Activated CD8-positive, alpha-beta T cell treated with anti-CD3 and anti-CD28 coated beads for 36 hours (primary cell): ENCODE data around the gene BPIFA3. TPM values are rescaled to one million over a fixed set of nuclear protein-coding genes. Genes with fewer than 3 reads are reported as not detected.

Experiments used
- ATAC-seq: fragments of 200-7000 bp; cut with Tn5 transposase; one replicate; pipeline ENCODE4 v1.10.0; 2021; ENCODE audit warnings: mild to moderate bottlenecking, moderate library complexity
- CTCF ChIA-PET: fragments of 350-600 bp; sonication (Branson Sonifier 250); formaldehyde crosslinking; loops from one replicate; lab custom pipeline; 2021; ENCODE audit warnings: antibody characterized with exemption; lab: Charles Lee
- POLR2A ChIA-PET: fragments of 350-600 bp; sonication (Branson Sonifier 250); formaldehyde crosslinking; loops from one replicate; lab custom pipeline; 2021; ENCODE audit warnings: antibody characterized with exemption; lab: Charles Lee
- DNase-seq: peaks from one replicate; pipeline ENCODE4 v3.0.0-alpha.2; 2020
- H3K27ac Mint-ChIP-seq: one replicate; pipeline ENCODE4 v1.8.0; 2021; ENCODE audit warnings: mild to moderate bottlenecking, mixed read lengths
- H3K27me3 Mint-ChIP-seq: one replicate; pipeline ENCODE4 v1.8.0; 2021; ENCODE audit warnings: mixed read lengths
- H3K36me3 Mint-ChIP-seq: one replicate; pipeline ENCODE4 v1.8.0; 2021; ENCODE audit warnings: low read depth, mixed read lengths
- H3K4me1 Mint-ChIP-seq: one replicate; pipeline ENCODE4 v1.8.0; 2021; ENCODE audit warnings: low read depth, mixed read lengths
- H3K4me3 Mint-ChIP-seq: one replicate; pipeline ENCODE4 v1.8.0; 2021; ENCODE audit warnings: mild to moderate bottlenecking, moderate library complexity, mixed read lengths
- H3K9me3 Mint-ChIP-seq: one replicate; pipeline ENCODE4 v1.8.0; 2021; ENCODE audit warnings: mixed read lengths
- intact Hi-C: fragments of 100-400 bp; cut with micrococcal nuclease; formaldehyde crosslinking; loops from one replicate; pipeline ENCODE4 v1.10.0; 2022
- total RNA-seq, 2 experiments: library from RNA; stranded (reverse); gene quantifications; one replicate each; pipeline ENCODE4 v1.2.3, GENCODE V29; 2021
- TF ChIP-seq, protein P1 (sequence below): fragments of 200-600 bp; IDR thresholded peaks from one replicate; pipeline ENCODE4 v1.8.0; 2022; ENCODE audit warnings: antibody characterized with exemption, mild to moderate bottlenecking

Gene BPIFA3
- total RNA-seq, 2 experiments from 2014 or later: not detected

DNA sequence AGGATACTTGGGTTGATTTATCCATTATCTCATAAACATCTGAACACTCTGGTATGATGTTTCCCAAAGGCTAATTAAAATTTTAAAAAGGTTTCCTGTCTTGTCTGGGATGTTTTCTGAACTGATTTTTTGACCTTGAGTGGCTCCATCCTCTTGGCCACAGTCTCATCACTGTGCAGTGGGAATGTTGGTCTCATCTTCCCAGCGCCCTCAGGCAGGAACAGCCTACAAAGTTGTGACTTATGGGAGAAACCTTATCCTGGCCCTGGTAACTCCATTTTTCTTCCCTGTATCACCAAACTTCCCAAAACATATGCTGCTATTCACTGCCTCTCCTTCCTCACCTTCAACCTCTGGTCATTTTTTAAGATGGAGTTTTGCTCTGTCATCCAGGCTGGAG, 6.8 kb upstream of the BPIFA3 start:
- no peak for ATAC-seq
- no peak overlapping the region for H3K27ac Mint-ChIP-seq
- no peak overlapping the region for H3K4me3 Mint-ChIP-seq
- H3K4me1 Mint-ChIP-seq: no peaks in the 10 kb centered on the region
- POLR2A ChIA-PET: no interaction called here
- no peak for DNase-seq
- CTCF ChIA-PET: no interaction called here
- no peaks in the 10 kb centered on the region for H3K36me3 Mint-ChIP-seq
- H3K27me3 Mint-ChIP-seq: peaks cover 31% of the 10 kb centered on the region
- TF ChIP-seq, protein P1, sequence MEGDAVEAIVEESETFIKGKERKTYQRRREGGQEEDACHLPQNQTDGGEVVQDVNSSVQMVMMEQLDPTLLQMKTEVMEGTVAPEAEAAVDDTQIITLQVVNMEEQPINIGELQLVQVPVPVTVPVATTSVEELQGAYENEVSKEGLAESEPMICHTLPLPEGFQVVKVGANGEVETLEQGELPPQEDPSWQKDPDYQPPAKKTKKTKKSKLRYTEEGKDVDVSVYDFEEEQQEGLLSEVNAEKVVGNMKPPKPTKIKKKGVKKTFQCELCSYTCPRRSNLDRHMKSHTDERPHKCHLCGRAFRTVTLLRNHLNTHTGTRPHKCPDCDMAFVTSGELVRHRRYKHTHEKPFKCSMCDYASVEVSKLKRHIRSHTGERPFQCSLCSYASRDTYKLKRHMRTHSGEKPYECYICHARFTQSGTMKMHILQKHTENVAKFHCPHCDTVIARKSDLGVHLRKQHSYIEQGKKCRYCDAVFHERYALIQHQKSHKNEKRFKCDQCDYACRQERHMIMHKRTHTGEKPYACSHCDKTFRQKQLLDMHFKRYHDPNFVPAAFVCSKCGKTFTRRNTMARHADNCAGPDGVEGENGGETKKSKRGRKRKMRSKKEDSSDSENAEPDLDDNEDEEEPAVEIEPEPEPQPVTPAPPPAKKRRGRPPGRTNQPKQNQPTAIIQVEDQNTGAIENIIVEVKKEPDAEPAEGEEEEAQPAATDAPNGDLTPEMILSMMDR: no peak
- intact Hi-C loops: loop anchor here (5.0 kb wide), 1 partner anchor 308 kb away; no protein-coding TSS in a partner anchor
- H3K9me3 Mint-ChIP-seq: no peaks in the 10 kb centered on the region

DNA sequence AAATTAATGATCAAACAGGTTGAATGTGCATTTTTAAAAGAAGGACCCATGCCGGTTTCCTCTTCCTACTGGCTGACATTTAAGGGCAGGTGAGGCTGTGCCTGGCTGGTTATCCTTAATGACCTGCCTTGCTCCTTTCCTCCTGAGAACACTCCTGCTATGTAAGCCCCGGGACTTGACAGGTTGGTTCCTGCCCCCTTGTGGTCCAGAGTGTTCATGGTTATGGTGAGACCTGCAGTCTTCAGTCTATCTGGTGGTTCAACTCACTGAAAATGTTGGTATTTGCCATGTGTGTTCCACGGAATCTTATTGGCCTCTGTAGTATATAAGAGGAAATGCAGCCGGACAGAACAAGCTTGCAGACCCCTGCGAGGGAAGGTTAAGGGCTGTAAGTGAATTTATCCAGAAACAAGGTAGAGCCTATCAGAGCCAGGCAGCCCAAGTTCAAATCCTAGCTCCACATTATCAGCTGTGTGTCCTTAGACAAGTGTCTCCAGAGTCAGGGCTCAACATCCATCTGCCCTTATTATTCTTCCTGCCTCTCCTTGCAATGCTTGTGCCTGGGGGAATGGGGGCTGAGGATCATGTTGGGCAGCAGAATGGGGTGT, 5.2 kb upstream of the BPIFA3 start:
- H3K27ac Mint-ChIP-seq: no peak overlapping the region
- intact Hi-C loops: loop anchor here (5.0 kb wide), 1 partner anchor 310 kb away; no protein-coding TSS in a partner anchor

DNA sequence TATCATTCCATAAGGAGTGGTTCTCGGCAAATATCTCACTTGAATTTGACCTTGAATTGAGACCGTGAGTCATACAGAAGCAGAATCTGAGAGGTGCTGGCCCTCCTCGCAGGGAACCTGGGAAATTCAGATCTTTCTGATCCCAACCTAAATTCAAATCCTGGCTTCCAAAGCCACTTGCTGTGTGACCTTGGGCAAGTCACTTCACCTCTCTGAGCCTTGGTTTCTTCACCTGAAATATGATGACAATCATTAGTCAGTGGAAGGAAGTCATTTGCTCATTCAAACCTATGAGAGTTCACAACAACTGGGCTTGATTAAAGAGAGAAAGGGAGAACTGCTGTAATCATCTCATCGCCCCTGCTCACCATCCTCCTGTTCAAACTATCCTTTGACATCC, 7.2 kb downstream of the BPIFA3 start:
- no peak for ATAC-seq
- peaks cover 15% of the 10 kb centered on the region for H3K27me3 Mint-ChIP-seq
- intact Hi-C loops: no loop called here
- no peaks in the 10 kb centered on the region for H3K36me3 Mint-ChIP-seq
- H3K4me1 Mint-ChIP-seq: no peaks in the 10 kb centered on the region
- H3K9me3 Mint-ChIP-seq: no peaks in the 10 kb centered on the region
- POLR2A ChIA-PET: no interaction called here
- H3K4me3 Mint-ChIP-seq: no peak overlapping the region
- CTCF ChIA-PET: no interaction called here
- DNase-seq: no peak
- H3K27ac Mint-ChIP-seq: no peak overlapping the region
- TF ChIP-seq, protein P1: no peak

More for the DNA sequence above, 5.2 kb upstream of the BPIFA3 start:
- H3K4me3 Mint-ChIP-seq: no peak overlapping the region
- POLR2A ChIA-PET: no interaction called here
- H3K4me1 Mint-ChIP-seq: no peaks in the 10 kb centered on the region
- peaks cover 37% of the 10 kb centered on the region for H3K27me3 Mint-ChIP-seq
- H3K9me3 Mint-ChIP-seq: no peaks in the 10 kb centered on the region
- DNase-seq (peak; percentile 57), ATAC-seq (peak; percentile 58)
- TF ChIP-seq, protein P1: peak; percentile 35
- no peaks in the 10 kb centered on the region for H3K36me3 Mint-ChIP-seq
- CTCF ChIA-PET: interaction anchor here (0.7 to 1.3 kb wide), 4 partner anchors 35 to 81 kb away, joined by 3 to 6 read pairs (median 4); no protein-coding TSS in a partner anchor

DNA sequence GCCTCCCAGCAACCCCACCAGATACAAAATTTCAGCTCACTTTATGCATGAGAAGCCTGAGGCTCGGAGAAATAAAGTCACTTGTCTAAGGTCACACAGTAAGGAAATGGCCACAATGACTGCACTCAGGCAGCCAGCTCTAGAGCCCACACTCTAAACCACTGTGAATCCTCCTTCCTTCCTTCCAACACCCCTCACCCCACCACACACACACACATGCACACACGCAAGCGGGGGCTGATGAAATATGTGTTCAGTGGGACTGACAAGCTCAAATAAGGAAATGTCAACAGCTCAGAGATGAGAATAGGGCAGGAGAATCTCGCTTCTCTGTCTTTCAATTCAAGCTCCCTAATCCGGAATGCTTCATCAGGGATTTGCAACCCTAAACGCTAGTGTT, 12.7 kb downstream of the BPIFA3 start:
- H3K36me3 Mint-ChIP-seq: no peaks in the 10 kb centered on the region
- ATAC-seq (peak; percentile 83), DNase-seq (peak; percentile 68)
- TF ChIP-seq, protein P1: no peak
- peaks cover 11% of the 10 kb centered on the region for H3K27me3 Mint-ChIP-seq
- intact Hi-C loops: no loop called here
- POLR2A ChIA-PET: no interaction called here
- no peak overlapping the region for H3K4me3 Mint-ChIP-seq
- CTCF ChIA-PET: no interaction called here
- H3K27ac Mint-ChIP-seq: peak overlapping the region; percentile 57
- H3K4me1 Mint-ChIP-seq: peaks cover 19% of the 10 kb centered on the region
- no peaks in the 10 kb centered on the region for H3K9me3 Mint-ChIP-seq

DNA sequence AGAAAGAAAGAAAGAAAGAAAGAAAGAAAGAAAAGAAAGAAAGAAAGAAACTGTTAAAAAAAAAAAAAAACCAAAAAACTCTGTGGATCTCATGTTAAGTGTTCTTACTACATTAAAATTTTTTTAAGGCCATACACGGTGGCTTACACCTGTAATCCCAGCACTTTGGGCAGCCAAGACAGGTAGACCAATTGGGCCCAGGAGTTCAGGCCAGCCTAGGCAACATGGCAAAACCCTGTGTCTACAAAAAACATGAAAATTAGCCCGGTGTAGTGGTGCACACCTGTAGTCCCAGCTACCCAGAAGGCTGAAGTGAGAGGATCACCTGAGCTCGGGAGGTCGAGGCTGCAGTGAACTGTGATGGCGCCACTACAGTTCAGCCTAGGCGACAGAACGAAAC, 14.1 kb downstream of the BPIFA3 start:
- Mint-ChIP-seq H3K4me3 (no peak overlapping the region), H3K27me3 (peaks cover 5% of the 10 kb centered on the region), H3K27ac (no peak overlapping the region), H3K36me3 (no peaks in the 10 kb centered on the region), H3K4me1 (peaks cover 19% of the 10 kb centered on the region), H3K9me3 (no peaks in the 10 kb centered on the region)
- intact Hi-C loops: no loop called here
- ChIA-PET CTCF (no interaction called here), POLR2A (no interaction called here)
- no peak for DNase-seq
- no peak for ATAC-seq
- TF ChIP-seq, protein P1: no peak
